Stimulated activated CD4-positive, alpha-beta T cell treated with anti-CD3 and anti-CD28 coated beads, TNF-alpha, amount 100 ng/mL, for 48 hours (primary cell): ENCODE data around the gene THOC2.

Source experiments
- DNase-seq, 3 donors: peaks; one replicate each; pipeline ENCODE4 v3.0.0-alpha.2; 2020; ENCODE audit warnings: low read depth in 3 of 3

Gene THOC2

GRCh38 chrX:123570011-123570590 lies 162.8 kb downstream of the THOC2 start:
- DNase-seq, result no peak

- no peak for DNase-seq
These were observed 169.7 kb downstream of the THOC2 start for GRCh38 chrX:123563167-123563566.

- DNase-seq, result no peak
These were observed 170.3 kb downstream of the THOC2 start for GRCh38 chrX:123562342-123563146.

GRCh38 chrX:123561439-123562215 lies 171.2 kb downstream of the THOC2 start:
- no peak for DNase-seq

GRCh38 chrX:123550829-123551228 lies 182.0 kb downstream of the THOC2 start:
- no peak for DNase-seq
